Esophagus muscularis mucosa (tissue), 3 donors: ENCODE measurements around the gene KLK2.

ENCODE experiments used
- POLR2AphosphoS5 ChIP-seq, 2 donors: sonication (generic); formaldehyde crosslinking; IDR thresholded peaks; one replicate each; pipeline ENCODE4 v1.6.1; 2017; ENCODE audit warnings: antibody characterized with exemption in 2 of 2
- TF ChIP-seq, protein P1 (sequence below), 3 experiments: fragments of 200-600 bp in 2 of 3; fragments of 450-650 bp in 1 of 3; sonication (generic) in 2 of 3; IDR thresholded peaks; one replicate each; pipeline ENCODE4 v1.5.1; 2017 to 2019; ENCODE audit warnings: antibody characterized with exemption in 3 of 3, mild to moderate bottlenecking in 2 of 3, moderate library complexity in 1 of 3

- TF ChIP-seq, protein P1, sequence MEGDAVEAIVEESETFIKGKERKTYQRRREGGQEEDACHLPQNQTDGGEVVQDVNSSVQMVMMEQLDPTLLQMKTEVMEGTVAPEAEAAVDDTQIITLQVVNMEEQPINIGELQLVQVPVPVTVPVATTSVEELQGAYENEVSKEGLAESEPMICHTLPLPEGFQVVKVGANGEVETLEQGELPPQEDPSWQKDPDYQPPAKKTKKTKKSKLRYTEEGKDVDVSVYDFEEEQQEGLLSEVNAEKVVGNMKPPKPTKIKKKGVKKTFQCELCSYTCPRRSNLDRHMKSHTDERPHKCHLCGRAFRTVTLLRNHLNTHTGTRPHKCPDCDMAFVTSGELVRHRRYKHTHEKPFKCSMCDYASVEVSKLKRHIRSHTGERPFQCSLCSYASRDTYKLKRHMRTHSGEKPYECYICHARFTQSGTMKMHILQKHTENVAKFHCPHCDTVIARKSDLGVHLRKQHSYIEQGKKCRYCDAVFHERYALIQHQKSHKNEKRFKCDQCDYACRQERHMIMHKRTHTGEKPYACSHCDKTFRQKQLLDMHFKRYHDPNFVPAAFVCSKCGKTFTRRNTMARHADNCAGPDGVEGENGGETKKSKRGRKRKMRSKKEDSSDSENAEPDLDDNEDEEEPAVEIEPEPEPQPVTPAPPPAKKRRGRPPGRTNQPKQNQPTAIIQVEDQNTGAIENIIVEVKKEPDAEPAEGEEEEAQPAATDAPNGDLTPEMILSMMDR (IDR thresholded peaks at IDR 0.05): no peak
- no peak for TF ChIP-seq POLR2AphosphoS5 (IDR thresholded peaks at IDR 0.05)
Measured at GRCh38 chr19:50837300-50837699, 35.9 kb upstream of the KLK2 start.
